NOMO-1 treated with dmso at 0.1 percent for 144 hours (cell line): ENCODE data around the gene PARD3.
"Not testable (repeated sequence)": the region's sequence is repeated elsewhere in the genome, so short reads cannot be mapped to it uniquely, and the experiment has no call there.

Experiments
- DNase-seq: peaks from one replicate; lab custom pipeline; 2025; ENCODE audit not compliant: unreplicated experiment; lab: John Stamatoyannopoulos, UW

Gene PARD3

DNA sequence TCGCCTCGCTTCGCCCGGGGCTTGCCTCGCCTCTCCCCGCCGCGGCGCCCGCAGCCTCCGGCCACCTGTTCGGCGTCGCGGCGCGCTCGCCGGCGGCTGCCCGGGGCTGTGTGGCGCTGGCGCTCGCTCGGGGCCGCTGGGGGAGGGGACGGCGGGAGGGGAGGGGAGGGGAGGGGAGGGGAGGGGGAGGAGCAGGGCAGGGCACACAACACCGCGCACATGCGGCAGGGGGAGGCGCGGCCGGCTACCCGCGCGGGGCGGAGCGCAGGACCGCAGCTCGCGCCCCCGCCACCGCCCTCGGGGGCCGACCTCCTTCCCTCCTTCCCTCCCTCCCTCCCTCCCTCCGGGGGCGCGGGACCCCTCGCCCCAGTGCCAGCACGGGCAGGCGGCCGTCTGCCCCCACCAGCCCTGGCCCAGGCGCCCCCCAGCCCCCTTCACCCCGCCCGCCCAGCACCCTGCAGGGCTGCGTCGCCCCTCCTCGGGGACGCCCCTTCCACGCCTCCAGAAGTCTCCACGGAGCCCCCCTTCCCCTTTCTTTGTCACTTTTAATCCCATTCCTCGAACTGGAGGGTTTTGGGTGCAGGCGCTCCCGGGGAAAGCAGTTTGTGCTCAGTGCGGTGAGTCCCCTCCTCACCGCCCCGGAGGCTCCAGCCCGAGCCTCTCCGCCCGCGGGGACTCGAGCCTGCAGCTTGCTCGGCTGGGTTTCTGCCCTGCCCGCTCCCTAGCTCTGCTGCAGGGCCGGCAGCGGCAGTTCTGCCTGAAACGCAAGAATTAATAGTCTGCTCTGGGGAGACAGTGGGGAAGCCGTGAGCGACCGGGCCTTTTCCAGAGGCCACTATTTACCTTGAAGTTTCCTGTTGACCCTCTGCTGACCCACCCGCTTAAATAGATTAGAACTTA lies at the start of gene PARD3:
PARD3 (minus strand) TSS at position 112 of the 900 bp plus-strand sequence. CDS start 301 bp downstream, outside the sequence.
- DNase-seq, result no peak

DNA sequence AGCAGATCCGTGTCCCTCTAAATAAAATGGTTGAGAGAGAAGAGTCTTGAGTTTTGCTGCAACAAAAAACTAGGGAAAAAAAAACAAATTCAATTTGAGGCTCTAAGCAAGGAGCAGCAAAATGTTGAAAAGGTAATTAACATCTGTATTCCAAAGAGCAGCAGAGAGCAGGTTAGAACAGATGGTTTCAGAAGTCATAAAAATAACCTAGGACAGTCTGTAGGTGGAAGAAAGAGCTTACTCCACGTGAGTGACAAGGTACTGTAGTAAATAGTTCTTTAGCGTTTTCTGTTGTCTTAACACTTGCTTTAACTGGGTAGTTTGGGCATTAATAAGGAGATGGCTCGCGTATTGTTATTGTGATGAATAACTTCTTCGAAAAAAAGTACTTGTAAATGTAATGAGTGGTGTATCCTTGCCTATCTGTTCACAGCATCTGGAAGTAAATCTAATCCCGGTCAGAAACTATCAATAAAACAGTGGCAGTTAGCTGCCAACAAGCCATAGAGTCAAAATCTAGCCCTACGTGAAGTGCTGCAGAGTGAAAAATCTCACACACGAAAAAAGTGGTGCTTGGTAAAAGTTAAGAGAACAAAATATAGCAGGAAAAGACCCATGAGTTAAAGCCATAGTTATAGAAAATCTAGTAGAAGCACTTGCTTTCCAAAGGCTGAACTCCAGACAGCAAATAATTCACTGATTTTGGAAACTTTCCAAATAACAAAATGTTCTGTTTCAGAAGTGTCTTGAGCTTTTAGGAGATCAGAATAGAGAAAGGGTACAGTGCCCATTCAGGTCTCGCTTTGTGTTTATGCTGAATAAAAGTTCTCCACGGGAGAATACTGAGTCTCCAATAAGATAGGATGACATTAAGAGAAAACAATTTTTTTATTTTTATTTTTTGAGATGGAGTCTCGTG lies 49.3 kb upstream of the PARD3 start:
- no peak for DNase-seq

DNA sequence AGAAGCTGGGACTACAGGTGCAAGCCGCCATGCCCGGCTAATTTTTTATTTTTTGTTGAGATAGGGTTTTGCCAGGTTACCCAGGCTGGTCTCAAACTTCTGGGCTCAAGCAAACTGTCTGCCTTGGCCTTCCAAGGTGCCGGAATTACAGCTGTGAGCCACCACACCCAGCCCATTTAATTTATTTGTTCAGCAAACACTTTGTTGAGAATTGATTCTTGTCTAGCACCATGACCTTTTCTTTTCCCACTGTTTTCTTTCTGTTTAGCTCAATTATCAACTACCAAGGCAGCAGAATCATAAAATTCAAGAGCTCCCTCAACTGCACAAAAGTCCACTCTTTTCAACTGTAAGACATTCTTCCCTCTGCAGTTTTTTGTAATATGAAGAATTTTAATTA lies 47.8 kb upstream of the PARD3 start:
- DNase-seq, result no peak

DNA sequence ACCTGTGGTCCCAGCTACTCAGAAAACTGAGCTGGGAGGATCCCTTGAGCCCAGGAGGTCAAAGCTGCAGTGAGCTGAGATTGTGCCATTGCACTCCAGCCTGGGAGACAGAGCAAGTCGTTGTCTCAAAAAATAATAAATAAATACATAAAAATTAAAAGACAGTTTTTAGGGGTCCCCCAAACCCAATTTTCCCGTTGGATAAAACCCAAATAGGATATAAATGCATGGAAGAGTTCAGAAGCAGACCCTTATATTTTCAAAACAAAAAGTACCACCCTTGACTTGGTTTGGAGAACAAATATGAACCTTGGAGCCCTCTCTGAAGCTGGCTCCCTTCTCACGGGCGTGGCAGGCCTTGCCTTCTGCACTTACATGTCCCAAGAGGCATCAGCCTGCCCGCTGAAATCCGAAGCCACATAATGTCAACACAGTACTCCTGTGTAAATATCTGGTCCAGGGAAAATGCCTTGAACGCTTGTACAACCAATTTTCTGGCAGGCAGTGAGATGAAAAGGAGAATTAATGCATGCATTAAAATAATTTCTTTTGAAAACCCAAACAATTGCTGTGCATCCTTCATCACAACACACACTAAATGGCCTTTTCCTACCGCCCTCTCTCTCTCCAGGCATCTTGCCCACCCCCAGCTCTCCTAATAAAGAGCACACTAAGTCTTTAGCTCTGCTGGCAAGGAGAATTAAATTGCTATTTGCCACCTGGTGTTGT lies 46.4 kb upstream of the PARD3 start:
- DNase-seq, result no peak

DNA sequence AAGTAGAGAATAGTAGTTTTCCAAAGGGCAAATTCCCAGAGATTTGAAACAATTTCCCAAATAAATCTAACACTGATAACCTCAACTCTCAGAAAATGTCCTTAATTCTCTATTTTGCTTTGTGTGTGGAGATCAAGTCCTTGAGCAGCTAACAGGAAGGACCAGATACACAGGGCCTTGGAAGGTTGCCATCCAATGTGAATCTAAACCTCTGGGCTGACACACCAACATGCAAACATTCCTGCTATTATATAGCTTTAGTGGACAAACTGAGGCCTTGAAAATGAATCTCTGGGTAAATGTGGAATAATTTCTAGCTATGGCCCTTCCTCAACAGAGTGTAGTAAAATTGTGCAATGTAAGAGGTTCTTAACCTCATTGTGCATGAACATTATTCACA lies 44.1 kb upstream of the PARD3 start:
- DNase-seq, result no peak

DNA sequence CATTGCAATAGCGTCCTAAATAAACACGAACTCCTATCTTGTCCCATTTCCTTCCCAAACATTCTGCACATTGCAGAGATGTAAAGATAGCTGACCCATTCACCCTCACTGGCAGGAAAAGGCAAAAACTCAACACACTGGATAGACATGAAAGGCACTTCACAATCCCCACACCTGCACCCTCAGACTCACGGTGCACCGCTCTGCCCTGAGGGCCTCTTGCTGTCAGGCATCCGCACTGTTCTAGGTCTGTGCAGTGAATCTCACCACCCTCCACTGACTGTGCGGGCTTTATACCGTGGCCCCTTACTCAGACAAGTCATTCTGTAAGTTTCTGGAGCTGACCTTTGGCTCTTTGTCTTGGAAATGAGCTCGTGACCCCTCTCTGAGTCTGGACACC lies 42.9 kb upstream of the PARD3 start:
- no peak for DNase-seq

DNA sequence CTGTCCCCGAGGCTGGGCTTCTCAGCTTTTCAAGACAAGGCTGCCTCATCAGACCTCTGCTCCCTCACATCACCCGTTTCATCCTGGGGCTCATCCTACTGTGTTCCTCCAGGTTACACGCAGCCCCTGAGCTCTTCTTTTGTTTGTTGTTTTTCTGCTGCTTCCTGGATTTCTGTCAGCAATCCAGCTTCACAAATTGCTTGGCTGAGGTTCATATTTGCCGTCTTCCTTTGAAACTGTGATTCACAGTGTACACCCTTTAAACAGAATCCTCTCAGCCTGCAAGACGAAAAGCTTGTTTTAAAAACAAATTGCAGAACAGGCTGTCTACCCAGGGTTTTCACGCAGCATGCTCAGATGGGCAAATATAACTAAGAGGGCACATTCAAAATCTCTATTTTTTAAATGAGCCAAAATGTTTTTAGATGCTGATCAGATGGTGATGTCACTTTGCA lies 39.1 kb upstream of the PARD3 start:
- no peak for DNase-seq

DNA sequence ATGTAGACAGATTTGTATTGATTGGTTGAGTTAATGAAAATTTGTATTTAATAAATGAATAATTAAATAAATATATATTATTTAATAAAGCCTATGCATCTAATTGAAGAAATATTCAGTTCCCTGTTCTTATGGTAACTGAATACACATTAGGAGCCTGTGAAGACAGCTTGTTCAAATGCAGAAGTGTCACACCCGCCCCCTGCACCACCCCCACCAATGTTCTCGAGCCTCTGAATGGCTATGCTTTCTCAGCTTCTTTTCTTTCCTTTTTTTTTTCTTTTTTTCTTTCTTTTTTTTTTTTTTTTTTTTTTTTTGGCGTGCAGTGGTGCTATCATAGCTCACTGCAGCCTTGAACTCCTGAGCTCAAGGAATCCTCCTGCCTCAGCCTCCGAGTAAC lies 38.3 kb upstream of the PARD3 start:
- DNase-seq, result no peak

DNA sequence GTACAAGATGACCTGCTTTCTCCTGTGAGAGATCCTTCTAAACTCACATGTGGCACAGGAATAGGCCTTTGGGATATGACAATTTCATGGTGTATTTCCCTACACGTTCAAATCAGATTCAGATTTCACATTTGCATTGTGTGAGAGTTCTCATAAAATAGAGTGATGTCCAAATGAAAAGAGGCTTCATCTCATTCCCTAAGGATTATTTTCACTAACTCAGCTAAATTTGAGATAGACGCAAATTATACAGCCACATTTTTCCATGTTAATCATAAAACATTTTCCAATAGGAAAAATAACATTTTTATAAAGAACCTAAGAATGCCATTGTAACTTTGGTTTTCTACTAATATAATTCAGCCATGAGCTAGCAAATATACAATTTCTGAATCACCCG lies 35.5 kb upstream of the PARD3 start:
- DNase-seq, result no peak

DNA sequence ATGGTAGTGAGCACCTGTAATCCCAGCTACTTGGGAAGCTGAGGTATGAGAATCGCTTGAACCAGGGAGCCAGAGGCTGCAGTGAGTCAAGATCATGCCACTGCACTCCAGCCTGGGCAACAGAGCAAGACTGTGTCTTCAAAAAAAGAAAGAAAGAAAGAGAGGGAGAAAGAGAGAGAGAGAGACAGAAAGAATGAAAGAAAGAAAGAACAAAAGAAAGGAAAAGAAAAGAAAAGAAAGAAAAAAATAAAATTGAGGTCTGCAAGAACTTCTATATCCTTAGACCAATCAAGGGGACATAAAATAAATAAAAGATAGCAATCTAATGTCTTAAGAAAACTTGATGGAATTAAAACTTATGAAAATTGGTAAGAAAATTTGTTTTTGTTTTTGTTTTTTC lies 34.9 kb upstream of the PARD3 start:
- no peak for DNase-seq

DNA sequence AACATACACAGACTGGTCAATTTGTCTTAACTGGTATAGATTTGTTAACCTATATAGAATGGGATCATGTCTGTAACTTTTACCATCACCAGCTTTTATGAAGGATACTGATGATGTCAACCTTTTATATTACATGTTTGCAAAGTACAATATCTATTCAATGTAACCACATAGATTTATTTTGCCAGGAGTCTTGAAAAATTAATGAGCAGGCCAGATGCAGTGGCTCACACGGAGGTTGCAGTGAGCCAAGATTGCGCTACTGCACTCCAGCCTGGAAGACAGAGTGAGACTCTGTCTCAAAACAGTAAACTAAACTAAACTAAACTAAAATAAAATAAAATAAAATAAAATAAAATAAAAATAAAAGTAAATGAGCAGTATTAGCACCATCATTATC lies 30.0 kb upstream of the PARD3 start:
- DNase-seq, result no peak

DNA sequence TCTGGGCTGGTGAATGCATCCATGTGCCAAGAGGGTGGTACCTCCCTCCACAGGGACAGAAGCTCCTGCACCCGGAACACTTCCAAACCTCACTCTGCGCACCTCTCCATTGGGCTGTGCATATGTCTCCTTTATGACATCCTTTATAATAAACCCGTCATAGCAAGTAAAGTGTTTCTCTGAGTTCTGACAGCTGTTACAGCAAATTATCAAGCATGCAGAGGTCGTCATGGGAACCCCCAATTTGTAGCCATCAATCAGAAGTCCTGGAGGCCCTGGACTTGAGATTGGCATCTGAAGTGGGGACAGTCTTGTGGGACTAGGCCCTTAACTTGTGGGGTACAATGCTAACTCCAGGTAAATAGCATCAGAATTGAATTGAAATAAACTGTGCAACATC lies 29.4 kb upstream of the PARD3 start:
- DNase-seq, result no peak

DNA sequence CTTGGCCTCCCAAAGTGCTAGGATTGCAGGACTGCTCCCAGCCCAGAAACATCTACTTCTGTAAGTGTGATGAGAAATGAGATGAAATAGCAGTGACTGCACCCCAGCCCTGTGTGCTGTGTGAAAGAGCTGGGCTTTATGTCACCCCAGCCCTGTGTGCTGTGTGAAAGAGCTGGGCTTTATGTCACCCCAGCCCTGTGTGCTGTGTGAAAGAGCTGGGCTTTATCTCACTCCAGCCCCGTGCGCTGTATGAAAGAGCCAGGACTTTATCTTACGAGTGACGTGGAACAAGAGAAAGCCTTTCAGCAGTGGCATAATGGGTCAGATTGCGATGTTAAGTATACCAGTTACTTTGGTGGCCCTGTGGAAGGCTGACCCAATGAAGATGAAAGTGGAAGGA lies 28.4 kb upstream of the PARD3 start:
- not testable (repeated sequence) for DNase-seq

DNA sequence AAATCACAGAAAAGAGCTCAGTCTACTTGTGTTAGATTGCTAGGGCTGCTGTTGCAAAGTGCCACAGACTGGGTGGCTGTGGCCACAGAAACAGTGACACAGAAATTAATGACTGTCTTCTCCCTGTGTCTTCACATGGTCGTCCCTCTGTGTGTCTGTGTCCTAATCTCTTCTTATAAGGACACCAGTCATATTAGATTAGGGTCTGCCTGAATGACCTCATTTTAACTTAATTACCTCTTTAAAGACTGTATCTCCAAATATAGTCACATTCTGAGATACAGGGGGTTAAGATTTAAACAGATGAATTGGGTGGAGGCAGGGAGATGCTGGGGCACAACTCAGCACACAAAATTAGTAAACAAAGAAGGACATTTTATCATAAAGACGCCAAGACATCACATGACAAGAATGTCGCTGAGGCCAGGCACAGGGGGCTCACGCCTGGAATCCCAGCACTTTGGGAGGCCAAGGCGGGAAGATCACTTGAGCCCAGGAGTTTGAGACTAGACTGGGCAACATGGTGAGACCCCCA lies 23.3 kb upstream of the PARD3 start:
- no peak for DNase-seq

DNA sequence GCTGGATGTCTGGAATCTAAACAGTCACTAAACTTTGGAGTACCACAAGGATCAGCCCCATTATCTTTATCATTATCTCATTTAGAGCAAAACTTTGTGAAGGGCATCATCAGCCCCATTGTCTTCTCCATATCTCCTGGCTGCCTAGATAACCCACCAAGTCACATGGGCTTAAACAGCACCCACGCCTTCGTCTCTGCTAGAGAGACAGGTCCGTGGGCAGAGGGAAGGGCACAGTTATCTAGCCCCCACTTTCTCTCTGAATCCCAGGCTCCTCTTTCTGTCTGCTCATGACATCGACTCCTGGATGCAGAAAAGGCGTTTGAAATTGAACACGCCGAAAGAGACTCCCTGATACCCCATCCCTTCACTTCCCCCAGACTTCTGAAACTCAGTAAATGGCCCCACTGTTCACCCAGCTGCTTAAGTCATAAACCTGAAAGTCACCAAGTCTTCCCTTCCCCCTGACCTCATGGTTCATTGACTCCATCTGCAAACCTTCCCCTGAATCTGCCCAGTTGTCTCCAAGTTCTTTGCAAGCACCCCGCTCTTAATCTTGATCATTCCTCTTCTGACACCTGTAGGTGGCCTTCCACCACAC lies 20.9 kb upstream of the PARD3 start:
- DNase-seq, result no peak

DNA sequence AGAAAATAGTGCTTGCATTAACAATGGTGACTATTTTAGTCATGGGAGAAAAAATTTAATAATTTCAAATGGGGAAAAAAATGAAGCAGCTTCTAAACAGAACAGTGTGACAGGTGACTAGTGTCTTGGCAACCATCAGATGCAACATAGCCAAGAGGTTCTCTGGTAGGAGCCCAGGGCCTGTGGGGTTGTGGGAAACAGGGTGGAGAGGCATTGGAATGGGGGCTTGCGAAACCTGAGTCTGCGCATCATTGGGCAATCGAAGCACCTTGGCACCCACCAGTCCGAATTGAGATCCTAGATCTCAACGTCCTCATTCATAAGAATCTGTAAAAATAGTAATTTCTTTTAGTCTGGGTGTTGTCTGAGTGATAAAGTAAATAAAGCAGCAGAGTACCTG lies 19.2 kb upstream of the PARD3 start:
- DNase-seq, result no peak

DNA sequence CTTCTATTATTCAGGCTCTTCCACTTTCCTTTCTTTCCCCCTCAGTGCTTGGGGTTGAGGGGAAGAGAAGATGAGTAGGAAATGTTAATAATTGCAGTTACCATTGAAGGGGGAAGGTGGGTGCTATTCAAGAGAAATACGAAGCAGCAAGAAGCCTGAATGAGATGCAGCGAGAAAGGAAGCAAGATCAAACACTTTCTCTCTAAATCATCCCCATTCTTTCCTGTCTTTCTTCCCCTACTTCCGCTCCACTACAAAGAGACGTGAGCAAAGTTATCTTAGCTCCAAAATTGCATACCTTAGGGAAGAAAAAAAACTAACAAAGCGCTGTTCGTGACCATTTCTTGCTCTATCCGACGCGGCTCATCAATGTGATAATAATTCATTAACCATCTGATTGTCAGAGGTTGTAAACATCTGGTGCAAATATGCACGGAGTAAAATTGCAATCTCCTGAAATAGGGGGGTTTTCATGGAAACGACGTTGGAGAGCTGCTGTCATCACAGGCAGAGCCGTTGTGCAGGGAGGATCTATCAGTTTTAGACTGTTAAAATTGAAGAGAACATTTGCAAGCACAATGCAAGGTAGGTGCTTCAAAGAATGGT lies 15.2 kb upstream of the PARD3 start:
- no peak for DNase-seq

DNA sequence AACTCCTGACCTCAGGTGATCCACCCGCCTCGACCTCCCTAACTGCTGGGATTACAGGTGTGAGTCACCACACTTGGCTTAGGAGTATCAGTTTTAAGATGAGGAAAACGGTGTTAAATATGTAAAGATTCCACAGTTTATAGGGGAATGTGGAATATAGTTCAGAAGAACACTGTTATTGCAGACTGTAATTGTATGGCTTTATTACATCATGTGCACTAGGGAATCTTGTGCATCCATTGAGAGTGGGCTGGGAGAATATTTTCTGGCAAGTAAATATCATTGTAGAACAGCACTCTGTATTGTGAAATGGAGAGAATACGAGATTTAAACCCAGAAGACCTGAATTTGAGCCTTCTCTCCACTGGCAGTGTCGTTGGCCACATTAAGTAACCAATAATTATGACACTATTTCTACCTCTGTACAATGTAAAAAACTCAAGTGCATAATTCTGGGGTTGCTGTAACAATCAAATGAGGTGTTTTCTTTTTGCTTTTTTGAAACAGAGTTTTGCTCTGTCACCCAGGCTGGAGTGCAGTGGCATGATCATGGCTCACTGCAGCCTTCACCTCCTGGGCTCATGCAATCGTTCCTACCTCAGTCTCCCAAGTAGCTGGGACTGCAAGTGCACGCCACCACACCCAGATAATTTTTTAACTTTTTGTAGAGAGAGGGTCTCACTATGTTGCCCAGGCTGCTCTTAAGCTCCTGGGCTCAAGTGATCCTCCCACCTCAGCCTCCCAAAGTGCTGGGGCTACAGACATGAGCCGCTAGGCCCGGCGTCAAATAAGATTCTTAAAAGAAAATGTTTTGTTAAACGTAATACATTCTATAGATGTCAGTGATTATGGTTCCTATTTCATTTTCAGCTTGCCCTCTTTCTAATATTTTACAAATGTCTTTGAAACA lies 12.0 kb upstream of the PARD3 start:
- no peak for DNase-seq

DNA sequence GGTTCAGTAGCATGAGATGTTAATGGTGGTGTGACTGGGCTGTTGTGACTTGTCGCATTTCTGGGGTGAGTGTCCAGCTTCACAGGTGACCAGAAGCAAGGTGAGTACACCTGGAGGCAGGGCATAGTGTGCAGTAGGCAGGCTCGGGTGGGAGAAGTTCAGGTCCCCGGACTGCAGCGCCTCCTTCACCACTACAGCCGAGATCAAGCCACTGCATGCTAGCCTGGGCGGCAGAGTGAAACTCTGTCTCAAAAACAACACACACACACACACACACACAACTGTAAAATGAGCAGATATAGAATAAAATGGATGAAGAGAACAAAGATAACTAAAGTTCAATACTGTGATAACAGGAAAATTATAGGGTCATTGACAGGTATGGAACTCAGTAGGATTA lies 11.1 kb upstream of the PARD3 start:
- no peak for DNase-seq
